Aorta (tissue), 5 donors: Measurements from ENCODE around the gene GGT1. TPM values are rescaled to one million over a fixed set of nuclear protein-coding genes. Genes with fewer than 3 reads are reported as not detected.
"Not testable (repeated sequence)": the region's sequence is repeated elsewhere in the genome, so short reads cannot be mapped to it uniquely, and the experiment has no call there.

Experiments used
- ATAC-seq: fragments of 200-7000 bp; cut with Tn5 transposase; one replicate; pipeline ENCODE4 v1.9.1; 2022; ENCODE audit warnings: moderate library complexity; ENCODE audit not compliant: low FRiP score
- DNase-seq, 2 donors: peaks; one replicate each; pipeline ENCODE4 v3.0.0-alpha.2; 2020
- H3K27ac ChIP-seq, 2 donors: one replicate each; pipeline ENCODE4 v1.5.1; 2013; ENCODE audit warnings: low read length in 2 of 2, mild to moderate bottlenecking in 2 of 2, moderate library complexity in 2 of 2, control low read depth in 1 of 2, inconsistent platforms in 1 of 2, low read depth in 1 of 2
- H3K27me3 ChIP-seq, 2 donors: one replicate each; pipeline ENCODE4 v1.6.1; 2013; ENCODE audit warnings: control low read depth in 1 of 2, low read length in 1 of 2, mild to moderate bottlenecking in 1 of 2, moderate library complexity in 1 of 2; ENCODE audit not compliant: insufficient read depth in 2 of 2, control insufficient read depth in 1 of 2
- H3K36me3 ChIP-seq, 2 donors: one replicate each; pipeline ENCODE4 v1.6.1; 2013; ENCODE audit warnings: control low read depth in 1 of 2, low read length in 1 of 2, mild to moderate bottlenecking in 1 of 2; ENCODE audit not compliant: insufficient read depth in 2 of 2, control insufficient read depth in 1 of 2
- H3K4me1 ChIP-seq, 2 donors: one replicate each; pipeline ENCODE4 v1.6.1; 2013; ENCODE audit warnings: low read length in 2 of 2, control low read depth in 1 of 2, mild to moderate bottlenecking in 1 of 2, moderate library complexity in 1 of 2; ENCODE audit not compliant: insufficient read depth in 2 of 2, control insufficient read depth in 1 of 2
- H3K4me3 ChIP-seq, 2 donors: one replicate each; pipeline ENCODE4 v1.5.1; 2013; ENCODE audit warnings: low read length in 2 of 2, control low read depth in 1 of 2, mild to moderate bottlenecking in 1 of 2
- H3K9me3 ChIP-seq: one replicate; pipeline ENCODE4 v1.6.1; 2013; ENCODE audit warnings: mild to moderate bottlenecking, low read length; ENCODE audit not compliant: control insufficient read depth
- WGBS, 2 donors: extraction: QIAGEN DNeasy Blood & Tissue Kit; methylation state at CpG; one replicate each; pipeline ENCODE4 v1.1.7; 2013; 5-methylcytosine and 5-hydroxymethylcytosine counted together
- intact Hi-C, 2 donors: fragments of 100-400 bp; cut with DNase I; formaldehyde crosslinking; loops; one replicate each; pipeline versions ENCODE4 v1.14.2 to v1.15.0; 2022
- polyA plus RNA-seq, 2 donors: library from polyadenylated mRNA; stranded (reverse); fragments of 200-250 nt; gene quantifications; one replicate each; pipeline ENCODE4 v1.2.3, GENCODE V29; 2013
- total RNA-seq, 2 donors: library from RNA; stranded (reverse); fragmentation: NEBNext Ultra II Directional; extraction: Animal tissue kit (Norgen Biotek cat#: 25700); gene quantifications; one replicate each; pipeline ENCODE4 v1.2.1, GENCODE V29; 2021
- donor health status: healthy with polysubstance abuse.
- donor health status: Bipolar disorder and iron deficiency.
- donor health status: DM: no; HTN: no; CAD: no.
- donor health status: DM: no; HTN: no; CAD: no.
- donor health status: DM: yes; HTN: yes; CAD: no.

GGT1 gene
- total and polyA plus RNA-seq, 4 donors = 4.0 to 24.1 (median 14.3) TPM

DNA sequence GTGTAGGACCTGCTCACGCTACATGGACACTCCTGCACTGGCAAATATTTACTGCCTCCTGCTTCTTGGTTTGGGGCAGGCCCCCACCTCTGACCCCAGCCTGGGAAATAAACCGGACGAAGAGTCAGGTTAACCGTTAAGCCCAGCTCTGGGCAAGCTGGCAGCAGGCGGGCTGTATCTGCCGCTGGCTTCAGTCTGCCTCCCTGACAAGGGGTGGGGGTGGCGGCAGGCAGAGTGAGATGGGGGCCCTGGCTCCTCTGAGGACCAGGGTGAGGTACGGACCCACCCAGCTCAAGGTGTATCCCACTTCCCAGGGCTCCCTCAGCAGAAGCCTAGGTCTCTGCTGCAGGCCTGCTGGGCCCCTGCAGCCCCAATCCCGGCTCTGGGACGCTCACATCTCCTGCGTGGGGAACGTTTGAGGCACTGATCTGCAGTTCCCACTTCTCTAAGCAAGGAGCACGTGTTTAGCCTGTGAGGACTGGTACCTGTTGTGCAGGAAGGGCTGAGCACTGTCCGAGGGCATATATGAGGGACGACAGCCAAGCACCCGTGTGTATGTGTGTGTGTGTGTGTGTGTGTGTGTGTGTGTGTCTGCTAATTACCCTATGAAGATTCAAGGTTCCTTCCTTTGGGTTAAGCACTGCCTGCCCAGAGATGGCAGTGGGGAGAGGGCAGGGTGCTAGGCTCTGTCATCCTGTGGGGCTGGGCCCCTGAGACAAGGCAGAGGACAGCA lies 9.0 kb upstream of the GGT1 start:
- H3K27me3 ChIP-seq = no peaks in the 10 kb centered on the region
- no peaks in the 10 kb centered on the region for H3K36me3 ChIP-seq
- no peak for ATAC-seq
- intact Hi-C loops = no loop called here
- DNase-seq = peak in 1 of 2 donors; percentile 61
- no peak overlapping the region for H3K27ac ChIP-seq
- no peaks in the 10 kb centered on the region for H3K4me1 ChIP-seq
- no peaks in the 10 kb centered on the region for H3K9me3 ChIP-seq
- 49 to 54% methylated on average over 16 of the region's 16 CpGs for WGBS, 2 donors
- H3K4me3 ChIP-seq = no peak overlapping the region

- Histone ChIP-seq H3K4me3 (no peak overlapping the region), H3K27ac (no peak overlapping the region), H3K27me3 (no peaks in the 10 kb centered on the region), H3K9me3 (no peaks in the 10 kb centered on the region), H3K36me3 (no peaks in the 10 kb centered on the region), H3K4me1 (no peaks in the 10 kb centered on the region)
- WGBS, 2 donors = 21 to 26% methylated on average over 7 of the region's 7 CpGs
- intact Hi-C loops = no loop called here
- ATAC-seq (no peak), DNase-seq (peak in 1 of 2 donors; percentile 45)
Measured at GRCh38 chr22:24594569-24595120, 8.3 kb upstream of the GGT1 start.

- no peaks in the 10 kb centered on the region for H3K4me1 ChIP-seq
- no peaks in the 10 kb centered on the region for H3K27me3 ChIP-seq
- no peak overlapping the region for H3K4me3 ChIP-seq
- H3K27ac ChIP-seq = no peak overlapping the region
- no peak for ATAC-seq
- H3K9me3 ChIP-seq = no peaks in the 10 kb centered on the region
- no peaks in the 10 kb centered on the region for H3K36me3 ChIP-seq
- 74 to 75% methylated on average over 6 of the region's 6 CpGs for WGBS, 2 donors
- DNase-seq = peak in 1 of 2 donors; percentile 32
- intact Hi-C loops = no loop called here
Measured at GRCh38 chr22:24595228-24595627, 7.8 kb upstream of the GGT1 start.

DNA sequence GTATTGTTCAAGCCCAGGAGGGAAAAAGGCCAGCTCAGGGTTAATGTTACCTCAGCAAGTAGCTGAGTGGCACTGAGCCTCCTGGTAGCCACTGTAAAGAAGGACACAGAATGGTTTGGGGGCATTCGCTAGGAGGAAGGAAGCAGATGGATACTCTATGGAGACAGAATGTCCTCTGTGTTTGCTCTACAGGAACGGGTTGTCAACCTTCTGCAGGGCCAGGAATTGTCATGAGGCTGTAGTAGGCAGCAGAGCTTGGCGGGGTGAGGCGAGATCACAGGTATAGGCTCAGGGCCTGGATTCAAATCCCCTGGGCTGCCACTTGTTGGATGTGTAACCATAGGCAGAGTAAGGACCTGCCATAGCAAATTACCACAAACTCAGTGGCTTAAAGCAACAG lies 7.1 kb upstream of the GGT1 start:
- Histone ChIP-seq H3K4me1 (no peaks in the 10 kb centered on the region), H3K4me3 (no peak overlapping the region), H3K9me3 (no peaks in the 10 kb centered on the region), H3K27ac (no peak overlapping the region), H3K27me3 (no peaks in the 10 kb centered on the region), H3K36me3 (no peaks in the 10 kb centered on the region)
- 98 to 99% methylated on average over 4 of the region's 4 CpGs for WGBS, 2 donors
- ATAC-seq (no peak), DNase-seq (peak in 1 of 2 donors; percentile 9)
- intact Hi-C loops = no loop called here

DNA sequence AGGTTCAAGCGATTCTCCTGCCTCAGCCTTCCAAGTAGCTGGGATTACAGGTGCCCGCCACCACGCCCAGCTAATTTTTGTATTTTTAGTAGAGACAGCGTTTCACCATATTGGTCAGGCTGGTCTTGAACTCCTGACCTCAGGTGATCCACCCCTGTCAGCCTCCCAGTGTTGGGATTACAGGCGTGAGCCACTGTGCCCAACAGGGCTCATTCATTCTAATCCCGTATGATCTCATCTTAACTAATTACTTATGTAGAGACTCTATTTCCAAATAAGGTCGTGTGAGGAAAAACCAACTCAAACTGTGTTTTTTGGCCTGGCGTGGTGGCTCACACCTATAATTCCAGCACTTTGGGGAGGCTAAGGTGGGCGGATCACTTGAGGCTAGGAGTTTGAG lies 5.9 kb upstream of the GGT1 start:
- ATAC-seq, H3K4me1 ChIP-seq, H3K36me3 ChIP-seq, H3K9me3 ChIP-seq, H3K27me3 ChIP-seq, H3K4me3 ChIP-seq, intact Hi-C loops, H3K27ac ChIP-seq: not testable (repeated sequence)
- WGBS, 2 donors = 92 to 93% methylated on average over 9 of the region's 9 CpGs
- DNase-seq = peak in 1 of 2 donors; percentile 12

DNA sequence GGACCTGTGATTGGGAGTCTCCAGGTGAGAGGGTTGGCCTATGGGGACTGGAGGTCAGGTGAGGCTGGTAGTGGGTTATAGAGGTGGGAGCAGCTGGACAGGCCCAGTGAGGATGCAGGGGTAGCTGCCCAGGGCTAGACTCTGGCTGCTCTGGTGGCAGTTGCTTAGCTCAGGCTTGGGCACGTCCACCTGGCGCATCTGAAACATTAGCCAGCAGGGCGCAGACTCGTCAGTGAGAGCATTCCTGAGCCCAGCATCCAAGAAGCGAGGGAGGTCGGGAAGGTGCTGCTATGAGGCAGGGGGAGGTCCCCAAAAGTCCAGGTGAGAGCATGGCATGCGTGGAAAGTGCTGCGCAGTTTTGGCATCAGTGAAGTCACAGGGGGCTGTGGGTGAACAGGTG lies 3.5 kb upstream of the GGT1 start:
- Histone ChIP-seq H3K9me3 (no peaks in the 10 kb centered on the region), H3K27me3 (no peaks in the 10 kb centered on the region), H3K27ac (no peak overlapping the region), H3K4me1 (no peaks in the 10 kb centered on the region), H3K4me3 (no peak overlapping the region), H3K36me3 (no peaks in the 10 kb centered on the region)
- DNase-seq = peak in 1 of 2 donors; percentile 49
- ATAC-seq = no peak
- 86 to 91% methylated on average over 8 of the region's 8 CpGs for WGBS, 2 donors
- intact Hi-C loops = no loop called here

GRCh38 chr22:24599958-24600715 lies 2.9 kb upstream of the GGT1 start:
- H3K27me3 ChIP-seq, H3K4me1 ChIP-seq, H3K9me3 ChIP-seq, H3K4me3 ChIP-seq, H3K27ac ChIP-seq, H3K36me3 ChIP-seq, intact Hi-C loops, ATAC-seq: not testable (repeated sequence)
- 82 to 92% methylated on average over 3 of the region's 3 CpGs for WGBS, 2 donors
- DNase-seq = peak in 1 of 2 donors; percentile 41

DNA sequence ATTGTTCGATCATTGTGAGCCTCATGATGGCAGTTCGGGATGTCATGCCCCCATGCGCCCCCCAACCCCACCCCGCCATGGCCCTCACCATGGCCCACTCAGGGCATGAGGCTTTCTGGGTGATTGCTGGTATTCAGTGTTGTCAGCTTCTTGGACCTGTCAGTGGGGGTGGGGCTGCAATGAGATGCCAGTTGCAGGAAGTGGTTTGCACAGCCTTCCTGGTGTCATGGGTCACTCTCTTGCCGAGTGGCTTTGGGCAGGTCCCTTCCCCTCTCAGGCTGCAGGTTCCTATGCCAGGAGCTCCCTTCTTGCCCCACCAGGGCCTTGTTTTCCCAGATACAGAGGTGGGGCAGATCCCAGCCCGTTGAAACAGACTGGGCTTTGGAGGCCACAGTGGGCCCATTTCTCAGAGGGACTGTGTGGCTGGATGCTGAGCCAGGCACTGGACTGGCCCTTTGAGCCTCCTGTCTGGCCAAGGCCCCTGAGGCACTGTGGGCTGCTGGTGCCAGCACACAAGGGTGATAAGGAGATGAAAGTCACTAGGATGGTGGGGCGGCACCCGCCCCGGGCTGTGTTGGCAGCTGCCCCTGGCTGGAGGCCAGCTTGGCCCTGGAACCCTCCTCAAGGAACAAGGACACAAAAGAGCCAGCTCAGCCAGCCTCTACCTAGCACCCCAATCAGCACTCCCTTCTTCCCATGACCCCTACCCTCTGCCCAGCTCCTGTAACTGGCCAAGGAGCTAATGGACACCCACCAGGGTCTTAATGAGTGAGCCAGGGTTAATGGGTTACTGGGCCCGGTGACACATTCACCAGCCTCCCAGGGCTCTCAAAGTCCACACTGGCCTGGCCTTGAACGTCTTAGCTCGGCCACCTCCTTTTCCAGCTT lies 1.5 kb upstream of the GGT1 start:
- no peaks in the 10 kb centered on the region for H3K4me1 ChIP-seq
- intact Hi-C loops = no loop called here
- DNase-seq (peak in 1 of 2 donors; percentile 81), ATAC-seq (peak; percentile 53)
- H3K9me3 ChIP-seq = no peaks in the 10 kb centered on the region
- 54 to 58% methylated on average over 12 of the region's 12 CpGs for WGBS, 2 donors
- no peak overlapping the region for H3K4me3 ChIP-seq
- H3K27me3 ChIP-seq = no peaks in the 10 kb centered on the region
- no peak overlapping the region for H3K27ac ChIP-seq
- H3K36me3 ChIP-seq = no peaks in the 10 kb centered on the region
